Neural progenitor cell (in vitro differentiated cells): ENCODE measurements around the gene PAX9.

ENCODE experiments used
- CTCF ChIP-seq: fragments of 200-600 bp; sonication (generic); IDR thresholded peaks from 2 replicates; pipeline ENCODE4 v1.5.1; 2017; ENCODE audit warnings: antibody characterized with exemption, mild to moderate bottlenecking
- EZH2 ChIP-seq: fragments of 200-600 bp; sonication (generic); IDR thresholded peaks from 2 replicates; pipeline ENCODE4 v1.6.1; 2017; ENCODE audit warnings: antibody characterized with exemption, mild to moderate bottlenecking, moderate library complexity
- EZH2phosphoT487 ChIP-seq: fragments of 200-600 bp; sonication (generic); IDR thresholded peaks from 2 replicates; pipeline ENCODE4 v1.6.1; 2017; ENCODE audit warnings: antibody characterized with exemption

DNA sequence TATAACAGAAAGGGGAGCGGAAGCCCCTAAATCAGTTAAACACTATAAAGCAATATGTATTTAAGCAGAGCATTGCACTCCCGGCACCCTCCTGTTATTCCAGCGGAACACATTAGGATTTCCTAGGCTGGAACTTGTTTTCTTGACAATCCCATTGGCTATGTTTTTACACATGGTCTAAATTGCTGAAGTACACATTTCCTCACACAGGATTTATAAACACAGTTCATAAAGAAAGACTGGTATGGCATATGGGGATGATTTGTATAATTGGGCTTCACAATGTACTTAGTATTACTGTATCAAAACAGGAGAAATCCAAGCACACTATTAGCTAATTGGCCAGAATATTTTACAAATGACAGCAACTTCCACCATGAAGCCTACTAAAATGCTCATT lies 23.3 kb downstream of the PAX9 start:
- no peak for TF ChIP-seq CTCF
- TF ChIP-seq EZH2, result no peak
- TF ChIP-seq EZH2phosphoT487, result no peak
